ENCODE results near the gene RCC2.

GRCh38 chr1:17441265-17441992 is 2.0 kb upstream of the RCC2 start:
- TF ChIP-seq CTCF (IDR thresholded peaks at IDR 0.05; ENCODE audit: low read depth, low read length) (no peak), EZH2phosphoT487 (IDR thresholded peaks at IDR 0.05; ENCODE audit: low read depth) (no peak)
